Spleen (tissue), 11 donors: ENCODE results near the gene HMCN2. TPM values are rescaled to one million over a fixed set of nuclear protein-coding genes. Genes with fewer than 3 reads are reported as not detected.

Experiments used
- DNase-seq: peaks from one replicate; pipeline ENCODE4 v3.0.0-alpha.2; 2020
- H3K27ac ChIP-seq, 8 donors: fragments of 200-600 bp; sonication (generic) in 7 of 8; 1 replicate in 4 of 8; 2 replicates in 4 of 8; pipeline versions ENCODE4 v1.5.0 to v1.8.0; 2016 to 2021; ENCODE audit warnings: inconsistent platforms in 4 of 8, mild to moderate bottlenecking in 4 of 8, moderate library complexity in 1 of 8
- H3K27me3 ChIP-seq, 7 donors: fragments of 200-600 bp; sonication (generic) in 6 of 7; replicated peaks in 1 of 7; 1 replicate in 4 of 7; 2 replicates in 3 of 7; pipeline versions ENCODE4 v1.5.0 to v1.8.0; 2016 to 2021; ENCODE audit warnings: inconsistent platforms in 3 of 7, mild to moderate bottlenecking in 1 of 7
- H3K36me3 ChIP-seq, 6 donors: fragments of 200-600 bp; sonication (generic) in 5 of 6; 1 replicate in 4 of 6; 2 replicates in 2 of 6; pipeline versions ENCODE4 v1.5.0 to v1.8.0; 2016 to 2021; ENCODE audit warnings: inconsistent platforms in 2 of 6
- H3K4me1 ChIP-seq, 6 donors: fragments of 200-600 bp; sonication (generic) in 5 of 6; 1 replicate in 3 of 6; 2 replicates in 3 of 6; pipeline versions ENCODE4 v1.5.0 to v1.8.0; 2016 to 2021; ENCODE audit warnings: inconsistent platforms in 3 of 6
- H3K4me3 ChIP-seq, 8 donors: fragments of 200-600 bp; sonication (generic) in 7 of 8; 1 replicate in 4 of 8; 2 replicates in 4 of 8; pipeline versions ENCODE4 v1.5.0 to v1.8.0; 2016 to 2021; ENCODE audit warnings: inconsistent platforms in 4 of 8, mild to moderate bottlenecking in 4 of 8, moderate library complexity in 2 of 8
- H3K9me3 ChIP-seq, 8 donors: fragments of 200-600 bp; sonication (generic) in 7 of 8; 1 replicate in 4 of 8; 2 replicates in 4 of 8; pipeline versions ENCODE4 v1.5.0 to v1.8.0; 2016 to 2021; ENCODE audit warnings: inconsistent platforms in 4 of 8
- POLR2A ChIP-seq, 3 donors: fragments of 450-650 bp; IDR thresholded peaks; one replicate each; pipeline ENCODE4 v1.5.1; 2017; ENCODE audit warnings: antibody characterized with exemption in 3 of 3, mild to moderate bottlenecking in 1 of 3
- POLR2AphosphoS5 ChIP-seq, 3 donors: sonication (generic); formaldehyde crosslinking; IDR thresholded peaks; one replicate each; pipeline ENCODE4 v1.5.1; 2017; ENCODE audit warnings: antibody characterized with exemption in 3 of 3
- WGBS, 5 donors: extraction: QIAGEN DNeasy Blood & Tissue Kit in 3 of 5; methylation state at CpG; one replicate each; pipeline versions ENCODE4 v1.1.5 to v1.1.7; 2013 to 2018; 5-methylcytosine and 5-hydroxymethylcytosine counted together
- intact Hi-C: fragments of 100-400 bp; cut with DNase I; formaldehyde crosslinking; loops from one replicate; pipeline ENCODE4 v1.15.0; 2023; ENCODE audit warnings: low total_unique reads
- polyA plus RNA-seq, 3 donors: library from polyadenylated mRNA; stranded (reverse); fragments of 200-250 nt; gene quantifications; one replicate each; pipeline ENCODE4 v1.2.1, GENCODE V29; 2013
- total RNA-seq, 7 donors: library from RNA; depleted of rRNA in 3 of 7; stranded (reverse); fragments of >200 nt in 3 of 7; fragmentation: NEBNext Ultra II Directional in 4 of 7; extraction: Animal tissue kit (Norgen Biotek cat#: 25700) in 4 of 7; gene quantifications; one replicate each; pipeline versions ENCODE4 v1.1.0 to v1.2.1, GENCODE V29; 2016 to 2021
- TF ChIP-seq, protein P1 (sequence below), 11 experiments: fragments of 200-600 bp in 7 of 11; fragments of 450-650 bp in 4 of 11; sonication (generic) in 4 of 11; IDR thresholded peaks in 8 of 11; conservative IDR thresholded peaks in 3 of 11; 1 replicate in 7 of 11; 2 replicates in 4 of 11; pipeline versions ENCODE4 v1.4.0 to v1.8.0; 2016 to 2021; ENCODE audit warnings: antibody characterized with exemption in 11 of 11, inconsistent platforms in 4 of 11, mild to moderate bottlenecking in 1 of 11
- donor health status: healthy with polysubstance abuse.
- donor health status: DM: no; HTN: no; CAD: no; lungs with moderate emphysema.
- donor health status: DM: no; HTN: no; CAD: no.
- donor health status: Bipolar disorder and iron deficiency.
- donor health status: healthy.
- donor health status: DM: no; HTN: no; CAD: no.
- donor health status: DM: yes; HTN: yes; CAD: no.

Gene HMCN2
- total and polyA plus RNA-seq, 10 donors: 0.09 to 1.9 (median 0.73) TPM

DNA sequence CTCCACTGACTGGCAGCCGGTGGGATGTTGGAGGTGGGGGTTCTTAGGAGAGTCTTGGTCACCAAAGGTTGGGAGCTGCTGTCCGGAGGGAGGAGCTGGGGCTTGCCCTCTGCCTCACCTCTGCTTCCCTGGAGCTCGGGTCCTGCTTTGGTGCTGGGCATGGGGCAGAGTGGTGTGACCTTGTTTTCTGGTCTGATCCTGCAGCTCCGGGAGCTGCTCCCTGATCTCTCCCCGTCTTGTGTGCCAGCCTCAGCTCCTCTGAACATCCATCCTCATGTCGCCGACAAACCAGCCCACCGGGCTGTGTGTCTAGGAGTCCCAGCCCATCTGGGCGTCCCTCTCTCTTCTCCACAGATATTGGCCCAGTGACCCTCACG lies 18.7 kb downstream of the HMCN2 start:
- DNase-seq: no peak
- Histone ChIP-seq H3K9me3 (no peaks in the 10 kb centered on the region), H3K27me3 (peaks cover 0 to 86% (median 8%) of the 10 kb centered on the region in 7 donors), H3K36me3 (no peaks in the 10 kb centered on the region), H3K4me1 (peaks cover 0 to 13% (median 0%) of the 10 kb centered on the region in 6 donors), H3K4me3 (no peak overlapping the region), H3K27ac (no peak overlapping the region)
- TF ChIP-seq POLR2A (IDR thresholded peaks at IDR 0.05): no peak
- TF ChIP-seq, protein P1, sequence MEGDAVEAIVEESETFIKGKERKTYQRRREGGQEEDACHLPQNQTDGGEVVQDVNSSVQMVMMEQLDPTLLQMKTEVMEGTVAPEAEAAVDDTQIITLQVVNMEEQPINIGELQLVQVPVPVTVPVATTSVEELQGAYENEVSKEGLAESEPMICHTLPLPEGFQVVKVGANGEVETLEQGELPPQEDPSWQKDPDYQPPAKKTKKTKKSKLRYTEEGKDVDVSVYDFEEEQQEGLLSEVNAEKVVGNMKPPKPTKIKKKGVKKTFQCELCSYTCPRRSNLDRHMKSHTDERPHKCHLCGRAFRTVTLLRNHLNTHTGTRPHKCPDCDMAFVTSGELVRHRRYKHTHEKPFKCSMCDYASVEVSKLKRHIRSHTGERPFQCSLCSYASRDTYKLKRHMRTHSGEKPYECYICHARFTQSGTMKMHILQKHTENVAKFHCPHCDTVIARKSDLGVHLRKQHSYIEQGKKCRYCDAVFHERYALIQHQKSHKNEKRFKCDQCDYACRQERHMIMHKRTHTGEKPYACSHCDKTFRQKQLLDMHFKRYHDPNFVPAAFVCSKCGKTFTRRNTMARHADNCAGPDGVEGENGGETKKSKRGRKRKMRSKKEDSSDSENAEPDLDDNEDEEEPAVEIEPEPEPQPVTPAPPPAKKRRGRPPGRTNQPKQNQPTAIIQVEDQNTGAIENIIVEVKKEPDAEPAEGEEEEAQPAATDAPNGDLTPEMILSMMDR (IDR thresholded peaks at IDR 0.05 in 8 of 11, conservative IDR thresholded peaks at IDR 0.05 in 3 of 11): no peak
- no peak for TF ChIP-seq POLR2AphosphoS5 (IDR thresholded peaks at IDR 0.05)
- intact Hi-C loops: no loop called here
- 71 to 83% (median 78%) methylated on average over 10 of the region's 10 CpGs for WGBS, 5 donors

DNA sequence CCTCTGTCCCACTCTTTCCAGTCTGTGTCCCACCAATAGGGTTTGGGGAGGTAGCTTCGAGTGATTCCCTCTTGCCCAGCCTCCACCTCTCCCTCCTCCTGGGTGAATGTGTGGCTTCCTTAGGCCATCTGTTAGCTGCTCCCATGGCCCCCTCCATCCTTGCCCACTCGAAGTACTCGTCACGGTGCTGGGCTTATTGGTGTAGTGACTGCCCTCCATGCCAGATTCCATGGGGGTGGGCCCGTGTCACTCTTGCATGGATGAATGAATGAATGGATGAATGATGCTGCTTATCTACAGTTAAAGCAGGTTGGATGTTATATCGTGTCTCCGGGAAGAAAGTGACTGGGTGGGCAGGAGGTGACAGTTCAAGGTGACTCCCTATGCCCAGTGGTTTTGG lies 19.1 kb downstream of the HMCN2 start:
- peaks cover 0 to 13% (median 0%) of the 10 kb centered on the region in 6 donors for H3K4me1 ChIP-seq
- H3K27me3 ChIP-seq: peaks cover 0 to 87% (median 10%) of the 10 kb centered on the region in 7 donors
- H3K4me3 ChIP-seq: no peak overlapping the region
- H3K9me3 ChIP-seq: no peaks in the 10 kb centered on the region
- no peaks in the 10 kb centered on the region for H3K36me3 ChIP-seq
- 83 to 94% (median 88%) methylated on average over 7 of the region's 7 CpGs for WGBS, 5 donors
- intact Hi-C loops: no loop called here
- DNase-seq: peak; percentile 39
- no peak for TF ChIP-seq POLR2AphosphoS5 (IDR thresholded peaks at IDR 0.05)
- no peak for TF ChIP-seq POLR2A (IDR thresholded peaks at IDR 0.05)
- no peak overlapping the region for H3K27ac ChIP-seq

DNA sequence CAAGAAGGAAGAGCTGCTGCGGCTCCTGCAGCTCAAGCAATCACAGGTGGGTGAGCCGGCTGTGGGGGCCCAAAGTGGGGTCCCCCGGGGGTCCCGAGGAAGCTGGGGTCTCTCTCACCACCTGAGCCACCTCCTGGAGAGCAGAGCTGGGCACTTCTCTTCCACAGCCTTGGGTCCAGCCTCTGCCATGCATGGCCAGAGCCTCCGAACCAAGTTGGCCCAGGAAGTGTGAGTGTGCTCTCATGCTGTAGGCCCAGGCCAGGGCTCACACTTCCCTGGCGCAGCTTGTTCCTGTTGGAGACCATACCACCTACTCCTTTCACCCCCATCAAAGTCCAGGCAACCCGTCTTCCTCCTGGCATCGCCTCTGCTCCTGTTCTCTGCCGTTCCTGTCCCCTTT lies 19.7 kb downstream of the HMCN2 start:
- Histone ChIP-seq H3K36me3 (no peaks in the 10 kb centered on the region), H3K4me3 (no peak overlapping the region), H3K9me3 (no peaks in the 10 kb centered on the region), H3K4me1 (peaks cover 0 to 17% (median 0%) of the 10 kb centered on the region in 6 donors), H3K27me3 (peaks cover 0 to 93% (median 10%) of the 10 kb centered on the region in 7 donors), H3K27ac (no peak overlapping the region)
- intact Hi-C loops: no loop called here
- 65 to 79% (median 77%) methylated on average over 9 of the region's 9 CpGs for WGBS, 5 donors
- TF ChIP-seq, protein P1 (IDR thresholded peaks at IDR 0.05 in 8 of 11, conservative IDR thresholded peaks at IDR 0.05 in 3 of 11): no peak
- TF ChIP-seq POLR2A (IDR thresholded peaks at IDR 0.05) (no peak), POLR2AphosphoS5 (IDR thresholded peaks at IDR 0.05) (no peak)
- no peak for DNase-seq

DNA sequence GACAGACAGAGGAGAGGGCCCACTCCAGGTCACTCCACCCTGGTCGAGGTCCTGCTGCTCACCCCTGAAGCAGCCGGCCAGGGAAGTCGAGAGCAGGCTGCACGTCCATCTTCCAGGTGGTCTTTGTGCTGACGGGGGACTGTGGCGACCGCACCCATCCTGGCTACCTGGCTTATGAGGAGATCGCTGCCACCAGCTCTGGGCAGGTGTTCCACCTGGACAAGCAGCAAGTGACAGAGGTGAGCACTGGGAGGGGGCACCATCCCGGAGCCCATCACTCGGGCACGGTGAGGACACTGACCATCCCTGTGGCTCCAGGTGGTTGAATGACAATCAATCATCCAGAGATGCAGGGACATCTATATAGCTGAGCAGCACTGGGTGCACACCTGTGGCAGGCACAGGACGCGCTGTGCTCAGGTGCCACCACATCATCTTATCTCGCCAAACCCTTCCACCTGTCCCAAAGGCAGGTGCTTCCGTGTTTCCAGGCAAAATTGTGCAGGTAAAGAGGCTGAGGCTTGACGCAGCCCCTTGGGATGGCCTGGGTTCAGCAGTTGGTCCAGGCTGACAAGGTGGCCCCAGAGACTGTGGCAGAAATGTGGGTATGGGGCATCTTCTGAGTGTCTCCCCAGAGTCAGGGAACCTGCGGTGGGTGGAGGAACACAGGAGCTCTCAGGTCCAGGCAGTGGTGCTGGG lies 20.7 kb downstream of the HMCN2 start:
- TF ChIP-seq POLR2A (IDR thresholded peaks at IDR 0.05): no peak
- TF ChIP-seq, protein P1 (IDR thresholded peaks at IDR 0.05 in 8 of 11, conservative IDR thresholded peaks at IDR 0.05 in 3 of 11): no peak
- TF ChIP-seq POLR2AphosphoS5 (IDR thresholded peaks at IDR 0.05): no peak
- no peaks in the 10 kb centered on the region for H3K9me3 ChIP-seq
- intact Hi-C loops: no loop called here
- H3K36me3 ChIP-seq: no peaks in the 10 kb centered on the region
- H3K4me1 ChIP-seq: peaks cover 0 to 18% (median 0%) of the 10 kb centered on the region in 6 donors
- no peak overlapping the region for H3K27ac ChIP-seq
- H3K4me3 ChIP-seq: no peak overlapping the region
- no peak for DNase-seq
- 80 to 89% (median 87%) methylated on average over 7 to 17 of the region's 17 CpGs for WGBS, 5 donors
- peaks cover 0 to 86% (median 10%) of the 10 kb centered on the region in 7 donors for H3K27me3 ChIP-seq
